GM12864 (cell line): ENCODE results near the gene NOP53.
"Not testable (repeated sequence)": the region's sequence is repeated elsewhere in the genome, so short reads cannot be mapped to it uniquely, and the experiment has no call there.

ENCODE experiments used
- DNase-seq: peaks from one replicate; pipeline ENCODE4 v3.0.0-alpha.2; 2011; ENCODE audit warnings: low read depth
- H3K4me3 ChIP-seq: 2 replicates; pipeline ENCODE4 v1.5.1; 2011; ENCODE audit warnings: mild to moderate bottlenecking, low read depth, low read length, control low read depth
- TF ChIP-seq, protein P1 (sequence below): IDR thresholded peaks from 2 replicates; pipeline ENCODE4 v1.5.1; 2011; ENCODE audit warnings: low read depth, mild to moderate bottlenecking, moderate library complexity, low read length, control low read depth, inconsistent platforms; ENCODE audit errors: missing control alignments

Gene NOP53

GRCh38 chr19:47711652-47712242, 33.6 kb upstream of the NOP53 start:
- DNase-seq = no peak
- TF ChIP-seq, protein P1, sequence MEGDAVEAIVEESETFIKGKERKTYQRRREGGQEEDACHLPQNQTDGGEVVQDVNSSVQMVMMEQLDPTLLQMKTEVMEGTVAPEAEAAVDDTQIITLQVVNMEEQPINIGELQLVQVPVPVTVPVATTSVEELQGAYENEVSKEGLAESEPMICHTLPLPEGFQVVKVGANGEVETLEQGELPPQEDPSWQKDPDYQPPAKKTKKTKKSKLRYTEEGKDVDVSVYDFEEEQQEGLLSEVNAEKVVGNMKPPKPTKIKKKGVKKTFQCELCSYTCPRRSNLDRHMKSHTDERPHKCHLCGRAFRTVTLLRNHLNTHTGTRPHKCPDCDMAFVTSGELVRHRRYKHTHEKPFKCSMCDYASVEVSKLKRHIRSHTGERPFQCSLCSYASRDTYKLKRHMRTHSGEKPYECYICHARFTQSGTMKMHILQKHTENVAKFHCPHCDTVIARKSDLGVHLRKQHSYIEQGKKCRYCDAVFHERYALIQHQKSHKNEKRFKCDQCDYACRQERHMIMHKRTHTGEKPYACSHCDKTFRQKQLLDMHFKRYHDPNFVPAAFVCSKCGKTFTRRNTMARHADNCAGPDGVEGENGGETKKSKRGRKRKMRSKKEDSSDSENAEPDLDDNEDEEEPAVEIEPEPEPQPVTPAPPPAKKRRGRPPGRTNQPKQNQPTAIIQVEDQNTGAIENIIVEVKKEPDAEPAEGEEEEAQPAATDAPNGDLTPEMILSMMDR = no peak
- H3K4me3 ChIP-seq = no peak overlapping the region

- no peak within 1 kb of the TSS for H3K4me3 ChIP-seq
- no peak for DNase-seq
Observed at GRCh38 chr19:47713046-47714021, 32.0 kb upstream of the NOP53 start, which contains the start of gene EHD2. EHD2 (plus strand) TSS chr19:47713422; CDS start chr19:47716613, 3,191 bp downstream.

DNA sequence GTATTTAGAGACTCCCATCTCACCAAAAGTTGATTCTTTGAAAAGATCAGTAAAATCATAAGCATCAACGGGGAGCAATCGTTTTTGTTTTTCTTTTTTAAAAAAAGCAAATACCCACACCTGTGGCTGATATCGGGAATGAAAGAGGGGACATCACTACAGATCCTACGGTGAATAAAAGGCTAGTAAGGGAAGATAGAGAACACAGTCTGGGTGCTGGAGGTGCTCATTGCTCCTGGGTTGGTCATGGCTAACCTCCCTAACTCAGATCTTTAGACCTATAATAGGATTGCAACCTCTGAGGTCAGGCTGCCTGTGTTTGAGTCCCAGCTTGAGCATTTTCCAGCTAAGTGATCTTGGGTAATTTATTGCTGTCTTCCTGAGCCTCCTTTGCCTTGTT, 31.0 kb upstream of the NOP53 start:
- TF ChIP-seq, protein P1 = no peak
- H3K4me3 ChIP-seq = no peak overlapping the region
- DNase-seq = no peak

More at GRCh38 chr19:47713046-47714021, 32.0 kb upstream of the NOP53 start, which contains the start of gene EHD2:
- TF ChIP-seq, protein P1 = peak; percentile 79

DNA sequence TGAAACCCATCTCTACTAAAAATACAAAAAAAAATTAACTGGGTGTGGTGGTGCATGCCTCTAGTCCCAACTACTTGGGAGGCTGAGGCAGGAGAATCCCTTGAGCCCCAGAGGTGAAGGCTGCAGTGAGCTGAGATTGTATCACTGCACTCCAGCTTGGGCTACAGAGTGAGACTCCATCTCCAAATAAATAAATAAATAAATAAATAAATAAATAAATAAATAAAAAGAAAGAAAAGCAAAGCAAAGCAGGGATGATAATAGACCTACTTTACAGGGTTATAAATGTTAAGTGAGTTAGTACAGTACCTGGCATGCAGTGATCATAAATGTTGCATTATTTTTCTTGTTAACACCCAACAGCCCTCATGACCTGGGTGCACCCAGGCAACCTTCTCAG, 30.5 kb upstream of the NOP53 start:
- not testable (repeated sequence) for DNase-seq, H3K4me3 ChIP-seq

DNA sequence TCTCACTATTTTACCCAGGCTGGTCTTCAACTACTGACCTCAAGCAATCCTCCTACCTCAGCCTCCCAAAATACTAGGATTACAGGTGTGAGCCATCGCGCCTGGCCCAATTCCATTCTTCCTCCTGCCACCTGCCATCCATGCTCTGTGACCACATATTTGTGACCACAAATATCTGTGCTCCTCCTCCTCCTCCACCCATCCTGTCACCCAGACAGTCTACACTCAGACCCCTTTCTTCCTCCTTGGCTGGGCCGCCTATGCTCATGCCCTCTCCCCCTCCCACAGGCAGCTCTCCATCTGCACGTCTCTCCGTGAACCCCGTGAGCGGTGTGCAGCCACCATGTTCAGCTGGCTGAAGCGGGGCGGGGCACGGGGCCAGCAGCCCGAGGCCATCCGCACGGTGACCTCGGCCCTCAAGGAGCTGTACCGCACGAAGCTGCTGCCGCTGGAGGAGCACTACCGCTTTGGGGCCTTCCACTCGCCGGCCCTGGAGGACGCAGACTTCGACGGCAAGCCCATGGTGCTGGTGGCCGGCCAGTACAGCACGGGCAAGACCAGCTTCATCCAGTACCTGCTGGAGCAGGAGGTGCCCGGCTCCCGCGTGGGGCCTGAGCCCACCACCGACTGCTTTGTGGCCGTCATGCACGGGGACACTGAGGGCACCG, 28.9 kb upstream of the NOP53 start:
- no peak for DNase-seq
- TF ChIP-seq, protein P1 = no peak
- H3K4me3 ChIP-seq = no peak overlapping the region

- H3K4me3 ChIP-seq, DNase-seq: not testable (repeated sequence)
Observed at GRCh38 chr19:47718415-47719046, 26.8 kb upstream of the NOP53 start.

DNA sequence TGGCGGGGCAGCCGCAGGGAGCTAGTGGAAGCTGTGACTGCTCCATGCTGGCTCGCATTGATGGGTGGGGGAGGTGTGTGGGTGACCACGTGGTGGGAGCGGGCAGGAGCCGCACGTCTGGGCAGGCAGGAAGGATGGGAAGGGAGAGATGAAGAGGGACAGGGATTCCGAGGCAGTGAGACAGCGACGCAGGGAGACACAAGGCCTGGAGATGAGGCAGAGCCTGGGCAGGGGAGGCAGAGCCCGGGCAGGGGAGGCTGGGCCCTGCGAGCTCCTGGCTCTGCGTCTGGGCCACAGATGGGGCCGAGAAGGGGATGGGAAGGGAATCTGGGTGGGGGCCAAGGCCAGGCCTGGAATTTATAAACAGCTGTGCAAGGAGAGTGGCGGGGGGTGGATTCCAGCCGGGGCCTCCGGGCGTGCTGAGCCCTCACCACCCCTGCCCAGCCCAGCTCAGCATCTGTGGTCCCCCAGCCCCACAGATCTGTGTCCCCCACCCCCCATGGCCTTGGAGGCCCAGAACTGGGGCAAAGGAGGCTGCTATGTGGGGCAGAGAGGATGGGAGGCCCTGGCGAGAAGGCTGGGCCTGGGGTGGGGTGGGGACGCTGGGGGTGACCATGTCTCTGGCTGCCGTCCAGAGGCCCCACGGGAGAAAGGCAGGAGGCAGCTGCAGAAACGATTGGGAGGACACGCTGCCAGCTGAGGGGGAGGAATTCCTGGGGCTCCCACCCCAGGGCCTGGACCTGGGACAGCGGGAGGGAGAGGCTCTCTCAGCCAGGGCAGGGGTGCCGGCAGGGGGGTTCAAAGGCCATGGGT, 26.1 kb upstream of the NOP53 start:
- no peak overlapping the region for H3K4me3 ChIP-seq
- DNase-seq = no peak
- TF ChIP-seq, protein P1 = no peak
